KMS-11 (cell line): Measurements from ENCODE around the gene LPAR1.

Experiments used
- H2AFZ ChIP-seq: fragments of 200-600 bp; sonication (generic); 2 replicates; pipeline ENCODE4 v1.6.1; 2016; ENCODE audit warnings: antibody characterized with exemption, mixed run types, low read depth
- H3K27ac ChIP-seq: fragments of 200-600 bp; sonication (generic); 2 replicates; pipeline ENCODE4 v1.6.1; 2016; ENCODE audit warnings: mild to moderate bottlenecking, mixed run types
- H3K27me3 ChIP-seq: fragments of 200-600 bp; sonication (generic); 2 replicates; pipeline ENCODE4 v1.6.1; 2017; ENCODE audit warnings: mild to moderate bottlenecking, low read depth, mixed run types, moderate library complexity; ENCODE audit not compliant: insufficient read depth
- H3K36me3 ChIP-seq: fragments of 200-600 bp; sonication (generic); 2 replicates; pipeline ENCODE4 v1.6.1; 2017; ENCODE audit warnings: mild to moderate bottlenecking, mixed run types; ENCODE audit not compliant: insufficient read depth
- H3K4me1 ChIP-seq: fragments of 200-600 bp; sonication (generic); 2 replicates; pipeline ENCODE4 v1.6.1; 2016; ENCODE audit warnings: mild to moderate bottlenecking, low read depth, mixed run types; ENCODE audit not compliant: poor library complexity, severe bottlenecking
- H3K4me2 ChIP-seq: fragments of 200-600 bp; sonication (generic); 2 replicates; pipeline ENCODE4 v1.7.0; 2016; ENCODE audit warnings: mild to moderate bottlenecking, mixed run types
- H3K4me3 ChIP-seq: fragments of 200-600 bp; sonication (generic); IDR thresholded peaks from 2 replicates; pipeline ENCODE4 v1.6.1; 2017; ENCODE audit warnings: low read depth, low read length, mixed read lengths; ENCODE audit not compliant: insufficient read depth
- H3K79me2 ChIP-seq: fragments of 200-600 bp; sonication (generic); 2 replicates; pipeline ENCODE4 v1.6.1; 2016; ENCODE audit warnings: low read depth, mixed run types; ENCODE audit not compliant: insufficient read depth
- H3K9ac ChIP-seq: fragments of 200-600 bp; sonication (generic); 2 replicates; pipeline ENCODE4 v1.6.1; 2016; ENCODE audit warnings: mild to moderate bottlenecking, mixed run types
- H4K20me1 ChIP-seq: fragments of 200-600 bp; sonication (generic); 2 replicates; pipeline ENCODE4 v1.6.1; 2016; ENCODE audit warnings: mild to moderate bottlenecking, mixed run types; ENCODE audit not compliant: insufficient read depth
- TF ChIP-seq, protein P1 (sequence below): fragments of 200-600 bp; sonication (generic); conservative IDR thresholded peaks from 2 replicates; pipeline ENCODE4 v1.6.1; 2017; ENCODE audit warnings: low read depth, mild to moderate bottlenecking, antibody characterized with exemption, low read length, moderate library complexity, mixed read lengths

LPAR1 gene

DNA sequence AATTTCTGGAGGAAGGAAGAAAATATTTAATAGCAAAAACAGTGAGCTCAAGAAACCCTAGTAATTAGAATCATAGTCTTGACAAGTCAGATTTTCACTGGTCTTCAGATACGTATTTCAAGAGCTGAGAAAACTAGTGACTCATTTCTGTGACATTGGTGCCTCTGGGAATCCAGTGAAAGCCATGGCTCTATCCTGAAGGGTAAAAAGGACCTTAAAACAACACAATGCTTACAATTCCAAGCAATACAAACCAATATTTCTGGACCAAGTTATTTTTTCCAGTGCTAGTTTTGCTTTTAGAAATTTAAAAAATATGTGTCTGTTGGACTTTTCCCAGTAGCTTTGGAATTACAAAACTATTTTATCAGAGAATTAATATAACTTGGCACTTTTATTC lies 140.3 kb downstream of the LPAR1 start:
- no peak overlapping the region for H3K4me2 ChIP-seq

DNA sequence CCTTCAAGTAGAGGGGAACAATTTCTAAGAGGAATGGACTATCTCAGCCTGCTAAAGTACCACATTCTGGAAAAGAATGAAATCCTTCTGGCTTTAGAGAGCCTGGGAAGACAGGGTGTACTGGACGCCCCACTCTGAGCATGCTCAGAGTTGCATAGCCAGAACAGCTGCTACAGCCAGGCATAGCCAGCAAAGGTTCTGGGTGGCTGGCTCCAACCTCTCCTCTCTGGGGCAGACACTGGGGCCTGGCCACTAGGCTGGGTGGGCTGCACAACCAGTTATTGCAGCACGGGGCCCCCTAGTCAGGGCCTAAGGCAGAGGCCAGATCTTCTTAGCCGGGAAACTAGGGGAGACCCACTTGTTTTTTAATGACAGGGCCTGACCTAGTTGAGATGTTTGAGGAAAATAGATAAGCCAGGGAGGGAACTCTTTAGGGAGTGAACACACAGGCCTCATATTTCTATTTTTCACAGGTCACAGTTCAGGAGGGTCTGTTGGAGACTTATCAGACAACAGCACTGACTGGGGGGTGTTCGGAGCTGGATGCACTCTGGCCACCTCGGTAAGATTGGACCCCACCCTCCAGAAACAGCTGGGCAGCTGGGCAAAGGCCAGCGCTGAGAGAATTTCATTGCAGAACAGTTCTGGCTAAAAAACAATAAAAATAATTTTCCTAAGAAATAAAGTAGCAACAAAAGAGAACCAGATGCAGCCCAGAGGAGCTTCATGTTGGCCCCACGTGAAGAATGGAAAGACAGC lies 142.9 kb downstream of the LPAR1 start:
- H3K79me2 ChIP-seq: no peaks in the 10 kb centered on the region
- no peaks in the 10 kb centered on the region for H3K27me3 ChIP-seq
- H3K4me3 ChIP-seq: no peak overlapping the region
- H3K9ac ChIP-seq: no peak overlapping the region
- TF ChIP-seq, protein P1, sequence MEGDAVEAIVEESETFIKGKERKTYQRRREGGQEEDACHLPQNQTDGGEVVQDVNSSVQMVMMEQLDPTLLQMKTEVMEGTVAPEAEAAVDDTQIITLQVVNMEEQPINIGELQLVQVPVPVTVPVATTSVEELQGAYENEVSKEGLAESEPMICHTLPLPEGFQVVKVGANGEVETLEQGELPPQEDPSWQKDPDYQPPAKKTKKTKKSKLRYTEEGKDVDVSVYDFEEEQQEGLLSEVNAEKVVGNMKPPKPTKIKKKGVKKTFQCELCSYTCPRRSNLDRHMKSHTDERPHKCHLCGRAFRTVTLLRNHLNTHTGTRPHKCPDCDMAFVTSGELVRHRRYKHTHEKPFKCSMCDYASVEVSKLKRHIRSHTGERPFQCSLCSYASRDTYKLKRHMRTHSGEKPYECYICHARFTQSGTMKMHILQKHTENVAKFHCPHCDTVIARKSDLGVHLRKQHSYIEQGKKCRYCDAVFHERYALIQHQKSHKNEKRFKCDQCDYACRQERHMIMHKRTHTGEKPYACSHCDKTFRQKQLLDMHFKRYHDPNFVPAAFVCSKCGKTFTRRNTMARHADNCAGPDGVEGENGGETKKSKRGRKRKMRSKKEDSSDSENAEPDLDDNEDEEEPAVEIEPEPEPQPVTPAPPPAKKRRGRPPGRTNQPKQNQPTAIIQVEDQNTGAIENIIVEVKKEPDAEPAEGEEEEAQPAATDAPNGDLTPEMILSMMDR: no peak
- no peak overlapping the region for H3K4me2 ChIP-seq
- H4K20me1 ChIP-seq: no peaks in the 10 kb centered on the region
- H3K27ac ChIP-seq: no peak overlapping the region
- H3K36me3 ChIP-seq: no peaks in the 10 kb centered on the region
- no peaks in the 10 kb centered on the region for H3K4me1 ChIP-seq
- no peak overlapping the region for H2AFZ ChIP-seq

More for the DNA sequence above, 140.3 kb downstream of the LPAR1 start:
- H2AFZ ChIP-seq: no peak overlapping the region
- no peak overlapping the region for H3K4me3 ChIP-seq
- no peaks in the 10 kb centered on the region for H3K4me1 ChIP-seq
- H4K20me1 ChIP-seq: no peaks in the 10 kb centered on the region
- H3K36me3 ChIP-seq: no peaks in the 10 kb centered on the region
- H3K9ac ChIP-seq: no peak overlapping the region
- H3K27me3 ChIP-seq: no peaks in the 10 kb centered on the region
- no peaks in the 10 kb centered on the region for H3K79me2 ChIP-seq
- TF ChIP-seq, protein P1: no peak
- no peak overlapping the region for H3K27ac ChIP-seq

DNA sequence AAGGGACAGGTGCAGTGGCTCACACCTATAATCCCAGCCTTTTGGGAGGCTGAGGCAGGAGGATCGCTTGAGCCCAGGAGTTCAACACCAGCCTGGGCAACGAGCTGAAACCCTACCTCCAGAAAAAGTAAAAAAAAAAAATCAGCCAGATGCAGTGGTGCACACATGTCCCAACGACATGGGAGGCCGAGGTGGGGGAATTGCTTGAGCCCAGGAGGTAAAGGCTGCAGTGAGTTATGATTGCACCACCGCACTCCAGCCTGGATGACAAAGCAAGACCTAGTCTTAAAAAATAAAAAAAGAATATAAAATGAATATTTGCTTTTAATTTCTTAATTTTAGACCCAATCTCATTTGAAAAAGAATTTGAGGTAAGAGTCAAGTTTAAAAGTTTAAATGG lies 143.5 kb downstream of the LPAR1 start:
- Histone ChIP-seq H3K9ac (no peak overlapping the region), H3K27me3 (no peaks in the 10 kb centered on the region), H3K4me3 (no peak overlapping the region), H3K36me3 (no peaks in the 10 kb centered on the region), H3K27ac (no peak overlapping the region), H2AFZ (no peak overlapping the region), H3K79me2 (no peaks in the 10 kb centered on the region), H3K4me2 (no peak overlapping the region), H3K4me1 (no peaks in the 10 kb centered on the region), H4K20me1 (no peaks in the 10 kb centered on the region)
- TF ChIP-seq, protein P1: no peak

DNA sequence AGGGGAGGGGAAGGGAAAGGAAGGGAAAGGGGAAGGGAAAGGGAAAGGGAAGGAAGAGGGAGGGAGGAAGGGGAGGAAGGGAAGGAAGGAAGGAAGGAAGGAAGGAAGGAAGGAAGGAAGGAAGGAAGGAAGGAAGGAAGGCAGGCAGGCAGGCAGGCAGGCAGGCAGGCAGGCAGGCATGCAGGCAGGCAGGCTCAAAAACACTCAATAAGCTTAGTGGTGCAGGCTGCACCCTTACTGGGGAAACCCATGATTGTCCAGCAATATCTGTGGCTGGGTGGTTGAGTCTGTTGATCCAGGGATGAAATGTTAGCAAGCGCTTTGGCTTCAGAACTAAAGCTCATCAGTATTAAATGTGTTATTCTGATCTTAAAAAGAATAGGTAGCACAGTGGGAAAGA lies 145.6 kb downstream of the LPAR1 start:
- H3K27ac ChIP-seq: no peak overlapping the region
- H3K79me2 ChIP-seq: no peaks in the 10 kb centered on the region

More for the DNA sequence above, 145.6 kb downstream of the LPAR1 start:
- Histone ChIP-seq H3K27me3 (no peaks in the 10 kb centered on the region), H3K9ac (no peak overlapping the region), H3K4me2 (no peak overlapping the region), H3K4me3 (no peak overlapping the region), H3K36me3 (no peaks in the 10 kb centered on the region), H3K4me1 (no peaks in the 10 kb centered on the region), H2AFZ (no peak overlapping the region), H4K20me1 (no peaks in the 10 kb centered on the region)
- TF ChIP-seq, protein P1: no peak
